22Rv1 (cell line): ENCODE results near the gene DNASE1L2.

ENCODE experiments used
- ZFX ChIP-seq: fragments of 450-650 bp; IDR thresholded peaks from 2 replicates; pipeline ENCODE4 v1.6.1; 2017; ENCODE audit warnings: antibody characterized with exemption, borderline replicate concordance
- TF ChIP-seq, protein P1 (sequence below): fragments of 450-650 bp; IDR thresholded peaks from 2 replicates; pipeline ENCODE4 v1.5.1; 2017; ENCODE audit warnings: mild to moderate bottlenecking

DNA sequence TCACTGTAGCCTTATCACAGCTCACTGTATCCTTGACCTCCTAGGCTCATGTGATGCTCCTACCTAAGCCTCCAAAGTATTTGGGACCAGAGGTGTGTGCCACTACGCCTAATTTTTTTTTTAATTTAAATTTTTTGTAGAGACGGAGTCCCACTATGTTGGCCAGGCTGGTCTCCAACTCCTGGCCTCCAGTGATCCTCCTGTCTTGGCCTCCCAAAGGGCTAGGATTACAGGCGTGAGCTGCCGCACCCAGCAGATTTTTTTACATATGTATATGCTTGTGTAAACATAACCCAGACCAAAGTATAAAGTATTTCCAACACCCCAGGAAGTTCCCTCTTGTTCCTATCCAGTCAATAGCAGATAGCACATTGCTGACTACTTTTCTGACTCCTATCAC lies 19.9 kb upstream of the DNASE1L2 start:
- TF ChIP-seq, protein P1, sequence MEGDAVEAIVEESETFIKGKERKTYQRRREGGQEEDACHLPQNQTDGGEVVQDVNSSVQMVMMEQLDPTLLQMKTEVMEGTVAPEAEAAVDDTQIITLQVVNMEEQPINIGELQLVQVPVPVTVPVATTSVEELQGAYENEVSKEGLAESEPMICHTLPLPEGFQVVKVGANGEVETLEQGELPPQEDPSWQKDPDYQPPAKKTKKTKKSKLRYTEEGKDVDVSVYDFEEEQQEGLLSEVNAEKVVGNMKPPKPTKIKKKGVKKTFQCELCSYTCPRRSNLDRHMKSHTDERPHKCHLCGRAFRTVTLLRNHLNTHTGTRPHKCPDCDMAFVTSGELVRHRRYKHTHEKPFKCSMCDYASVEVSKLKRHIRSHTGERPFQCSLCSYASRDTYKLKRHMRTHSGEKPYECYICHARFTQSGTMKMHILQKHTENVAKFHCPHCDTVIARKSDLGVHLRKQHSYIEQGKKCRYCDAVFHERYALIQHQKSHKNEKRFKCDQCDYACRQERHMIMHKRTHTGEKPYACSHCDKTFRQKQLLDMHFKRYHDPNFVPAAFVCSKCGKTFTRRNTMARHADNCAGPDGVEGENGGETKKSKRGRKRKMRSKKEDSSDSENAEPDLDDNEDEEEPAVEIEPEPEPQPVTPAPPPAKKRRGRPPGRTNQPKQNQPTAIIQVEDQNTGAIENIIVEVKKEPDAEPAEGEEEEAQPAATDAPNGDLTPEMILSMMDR, result no peak
- no peak for TF ChIP-seq ZFX
